HG03565 (cell line): ENCODE measurements around the gene KRT6B.
"Not testable (repeated sequence)": the region's sequence is repeated elsewhere in the genome, so short reads cannot be mapped to it uniquely, and the experiment has no call there.

Experiments
- ATAC-seq: cut with Tn5 transposase; IDR thresholded peaks from one replicate; pipeline ENCODE4 v1.9.1; 2021; ENCODE audit warnings: mild to moderate bottlenecking, moderate library complexity; ENCODE audit not compliant: unreplicated experiment

The KRT6B gene

DNA sequence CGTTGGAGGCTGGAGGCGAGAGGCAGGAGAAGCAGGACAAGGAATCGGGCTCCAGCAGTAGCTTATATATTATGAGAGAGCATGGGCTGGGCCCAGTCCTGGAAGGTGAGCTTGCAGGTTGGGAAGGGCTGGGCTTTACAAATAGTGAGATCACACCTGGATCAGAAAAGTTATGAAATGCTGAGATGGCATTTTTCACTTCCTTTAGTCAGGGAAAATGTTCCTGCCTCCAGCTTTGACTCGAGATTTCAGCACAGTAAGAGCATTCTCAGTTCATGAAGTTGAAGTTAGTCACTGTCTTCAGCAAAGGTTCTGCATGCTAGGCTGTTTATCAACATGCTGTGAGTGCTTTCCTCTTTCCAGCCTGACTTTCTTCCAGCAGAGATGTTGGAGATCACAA lies 21.8 kb upstream of the KRT6B start, which contains the start of gene KRT6C:
Gene KRT6C (minus strand): TSS at position 38 of the 400 bp plus-strand sequence. CDS start 68 bp downstream, outside the sequence.
- no peak for ATAC-seq

DNA sequence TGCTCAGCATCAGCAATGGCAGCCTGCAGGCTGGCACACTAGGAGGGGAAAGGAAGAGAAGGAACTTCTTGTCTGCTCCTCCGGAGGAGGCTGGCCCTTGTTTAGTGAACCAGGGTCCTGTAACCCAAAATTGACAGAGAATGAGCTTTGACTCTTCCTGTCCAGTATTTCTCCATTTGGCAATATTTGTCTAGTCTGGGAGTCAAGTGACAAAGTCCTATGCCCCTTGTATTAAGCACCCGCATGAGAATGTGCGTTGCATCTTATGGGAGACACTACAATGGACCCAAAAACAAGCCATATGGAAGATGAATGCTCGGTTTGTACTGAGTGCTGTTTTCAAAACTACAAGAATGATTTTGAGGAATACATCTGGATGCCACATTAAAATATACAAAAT lies 17.9 kb upstream of the KRT6B start:
- no peak for ATAC-seq

DNA sequence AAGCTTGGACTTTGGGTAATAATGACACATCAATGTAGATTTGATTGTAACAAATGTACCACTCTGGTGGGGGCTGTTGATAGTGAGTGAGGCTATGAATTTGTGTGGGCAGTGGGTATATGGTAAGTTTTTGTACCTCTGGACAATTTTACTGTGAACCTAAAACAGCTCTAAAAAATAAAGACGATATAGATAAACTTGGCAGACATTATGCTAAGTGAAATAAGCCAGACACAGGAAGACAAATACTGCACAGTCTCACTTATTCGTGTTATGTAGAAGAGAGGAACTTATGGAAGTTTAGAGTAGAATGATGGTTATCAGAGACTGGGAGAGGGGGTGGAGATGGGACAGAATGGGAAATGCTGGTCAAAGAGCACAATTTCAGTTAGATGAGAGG lies 13.0 kb upstream of the KRT6B start:
- no peak for ATAC-seq

DNA sequence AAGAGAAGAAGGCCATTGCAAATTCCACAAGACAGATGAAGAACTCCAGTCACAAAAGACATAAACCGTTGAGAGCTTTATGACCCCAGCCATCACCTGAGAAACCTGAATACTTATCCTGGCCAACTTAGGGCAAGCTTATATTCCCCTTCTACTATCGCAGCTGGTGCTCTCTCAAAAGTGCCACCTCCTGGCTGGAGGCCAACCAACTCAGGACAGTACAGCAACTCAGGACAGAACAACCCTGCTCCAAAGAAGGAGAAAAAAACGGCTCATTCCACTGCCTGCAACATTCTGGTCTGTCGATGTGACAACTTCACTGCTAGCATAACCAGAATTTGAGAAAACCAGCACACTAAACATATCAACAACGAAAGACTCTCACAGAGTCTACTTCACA lies 9.7 kb upstream of the KRT6B start:
- no peak for ATAC-seq

DNA sequence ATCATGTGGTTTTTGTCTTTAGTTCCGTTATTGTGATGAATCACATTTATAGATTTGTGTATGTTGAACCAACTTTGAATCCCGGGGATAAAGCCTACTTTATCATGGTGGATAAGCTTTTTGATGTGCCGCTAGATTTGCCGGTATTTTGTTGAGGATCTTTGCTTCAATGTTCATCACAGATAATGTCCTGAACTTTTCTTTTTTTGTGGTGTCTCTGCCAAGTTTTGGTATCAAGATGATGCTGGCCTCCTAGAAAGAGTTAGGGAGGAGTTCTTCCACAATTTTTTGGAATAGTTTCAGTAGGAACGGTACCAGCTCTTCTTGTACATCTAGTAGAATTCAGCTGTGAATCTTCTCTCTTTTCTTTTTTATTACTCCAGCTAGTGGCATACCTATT lies 6.9 kb upstream of the KRT6B start:
- ATAC-seq = no peak

DNA sequence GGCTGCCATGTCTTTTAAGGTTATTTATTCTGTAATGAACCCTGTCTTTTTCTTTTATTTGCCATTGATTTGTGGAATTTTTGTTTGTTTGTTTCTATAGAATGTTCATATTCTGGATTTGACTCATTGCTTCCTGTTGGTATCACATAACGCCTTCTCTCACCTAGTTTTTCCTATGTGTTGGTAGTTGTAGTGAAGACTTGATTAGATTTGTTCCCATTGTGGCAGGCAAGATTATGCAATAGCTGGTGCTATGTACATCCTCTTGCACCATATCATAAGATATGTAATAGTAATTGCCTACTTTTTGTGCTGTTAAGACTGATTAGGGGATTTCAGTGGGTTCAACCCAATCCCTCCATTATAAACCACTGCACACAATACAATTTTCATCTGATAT lies 3.9 kb upstream of the KRT6B start:
- ATAC-seq = no peak

DNA sequence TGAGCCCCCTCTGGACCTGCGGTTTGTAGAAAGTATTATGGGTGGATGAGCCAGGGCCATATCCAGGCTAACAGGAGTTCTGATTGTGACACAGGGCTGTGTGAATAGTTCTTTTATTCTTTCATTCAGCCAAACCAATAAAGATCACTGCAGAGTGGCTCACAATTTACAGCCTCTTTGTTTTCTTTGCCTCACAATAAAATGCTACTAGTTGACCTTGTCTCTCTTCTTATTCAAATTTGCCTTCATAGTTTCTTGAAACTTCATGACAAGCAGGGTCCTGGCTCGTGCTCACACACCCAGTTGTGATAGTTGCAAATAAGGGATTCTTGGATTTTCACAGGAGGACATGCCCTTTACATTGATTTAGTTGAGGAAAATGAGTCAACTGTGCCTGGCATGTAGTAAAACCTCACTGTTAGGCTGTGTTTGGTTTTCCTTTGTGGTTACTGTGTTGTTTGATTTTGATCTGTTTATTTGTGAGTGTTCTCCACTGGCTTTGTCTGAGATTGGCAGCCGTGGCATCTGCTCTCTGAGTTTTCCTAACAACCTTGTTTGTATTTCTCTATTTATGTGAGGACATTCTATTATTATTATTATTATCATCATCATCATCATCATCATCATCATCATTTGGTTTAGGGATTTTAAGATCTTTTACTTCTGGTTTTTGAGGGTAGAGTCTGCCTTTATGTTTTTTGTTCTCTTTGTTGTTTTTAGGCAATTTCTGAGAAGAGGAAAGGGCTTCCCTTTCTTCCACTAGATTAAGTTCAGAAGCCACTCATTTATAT lies 2.7 kb upstream of the KRT6B start:
- no peak for ATAC-seq

DNA sequence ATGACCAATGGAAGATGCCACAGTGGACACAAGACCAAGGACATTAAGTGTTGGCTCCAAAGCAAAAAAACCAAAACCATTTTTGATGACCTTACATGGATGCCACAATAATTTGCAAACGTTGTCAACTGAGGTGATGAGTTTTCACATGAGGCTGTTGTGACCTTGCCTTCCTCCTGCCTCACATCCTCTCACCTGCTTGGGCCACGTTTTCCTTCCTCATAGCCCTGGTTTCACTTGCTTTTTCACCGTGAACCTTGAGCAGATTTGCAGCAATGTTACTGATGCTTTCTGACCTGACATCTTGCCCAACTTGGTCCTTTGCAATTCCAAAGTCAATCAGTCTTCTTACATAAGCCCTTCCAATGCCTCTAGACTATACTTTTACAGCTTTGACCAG lies 3.7 kb downstream of the KRT6B start:
- ATAC-seq = no peak

DNA sequence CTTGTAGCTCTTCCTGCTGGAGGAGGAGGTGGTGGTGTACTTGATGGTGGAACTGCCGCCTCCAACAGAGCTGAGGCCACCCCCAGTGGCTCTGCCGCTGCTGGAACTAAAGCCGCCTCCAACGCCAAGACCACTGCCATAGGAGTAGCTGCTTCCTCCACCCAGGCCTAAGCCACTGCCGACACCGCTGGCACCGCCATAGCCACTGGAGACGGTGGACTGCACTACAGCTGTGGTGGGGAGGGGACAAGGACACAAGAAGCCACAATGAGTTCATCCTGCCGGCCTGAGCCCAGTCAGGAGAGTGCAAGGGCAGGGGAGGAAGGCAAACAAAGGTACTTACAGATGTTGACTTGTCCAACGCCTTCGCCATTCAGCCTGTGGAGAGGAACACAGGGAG lies 4.8 kb downstream of the KRT6B start:
- not testable (repeated sequence) for ATAC-seq

DNA sequence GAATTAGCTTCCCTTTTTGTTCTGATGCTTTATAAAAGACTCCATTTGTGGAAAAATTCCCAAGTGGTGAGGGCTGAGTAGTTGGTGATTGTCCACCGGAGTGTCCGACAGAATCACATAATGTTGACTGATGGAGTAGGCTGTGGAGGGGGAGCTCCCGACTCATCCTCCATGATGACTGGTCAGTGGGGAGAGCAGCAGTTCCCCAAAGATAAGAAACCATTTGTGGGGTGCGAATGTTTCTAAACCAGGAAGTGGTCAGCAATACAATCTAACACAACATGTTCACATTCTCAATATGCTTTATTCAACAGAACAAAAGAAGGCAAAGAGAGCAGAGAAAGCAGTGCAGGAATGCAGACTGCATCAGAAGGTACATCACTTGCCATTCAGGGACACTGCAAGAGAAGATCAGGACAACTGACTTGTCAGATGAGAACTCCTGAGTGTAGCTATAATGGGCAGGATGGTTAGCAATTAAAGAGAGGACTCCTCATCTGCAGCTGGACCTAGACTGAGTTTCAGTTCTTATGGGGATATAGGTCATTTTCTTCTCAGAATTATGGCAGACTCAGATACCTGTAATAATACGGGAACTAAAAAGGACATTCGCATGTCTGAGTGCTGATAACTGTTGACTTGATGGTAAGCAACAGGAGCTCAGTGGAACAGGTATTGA lies 5.4 kb downstream of the KRT6B start:
- ATAC-seq = no peak

DNA sequence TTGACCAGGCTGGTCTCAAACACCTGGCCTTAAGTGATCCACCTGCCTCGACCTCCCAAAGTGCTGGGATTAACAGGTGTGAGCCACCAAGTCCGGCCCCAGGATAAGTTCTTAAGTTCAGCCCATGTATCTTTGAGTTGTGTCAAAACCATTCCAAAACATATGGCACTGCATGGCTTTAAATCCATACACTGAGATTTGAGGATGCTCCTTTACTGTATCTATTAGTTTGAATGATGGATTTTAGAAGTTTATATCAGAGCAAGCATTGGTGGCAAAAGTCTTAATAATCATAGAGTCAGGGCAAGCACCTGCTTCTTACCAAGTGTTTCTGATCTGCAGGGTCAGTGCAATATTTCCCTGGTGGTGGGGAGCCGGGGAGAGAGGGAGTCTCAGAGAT lies 6.1 kb downstream of the KRT6B start:
- no peak for ATAC-seq

DNA sequence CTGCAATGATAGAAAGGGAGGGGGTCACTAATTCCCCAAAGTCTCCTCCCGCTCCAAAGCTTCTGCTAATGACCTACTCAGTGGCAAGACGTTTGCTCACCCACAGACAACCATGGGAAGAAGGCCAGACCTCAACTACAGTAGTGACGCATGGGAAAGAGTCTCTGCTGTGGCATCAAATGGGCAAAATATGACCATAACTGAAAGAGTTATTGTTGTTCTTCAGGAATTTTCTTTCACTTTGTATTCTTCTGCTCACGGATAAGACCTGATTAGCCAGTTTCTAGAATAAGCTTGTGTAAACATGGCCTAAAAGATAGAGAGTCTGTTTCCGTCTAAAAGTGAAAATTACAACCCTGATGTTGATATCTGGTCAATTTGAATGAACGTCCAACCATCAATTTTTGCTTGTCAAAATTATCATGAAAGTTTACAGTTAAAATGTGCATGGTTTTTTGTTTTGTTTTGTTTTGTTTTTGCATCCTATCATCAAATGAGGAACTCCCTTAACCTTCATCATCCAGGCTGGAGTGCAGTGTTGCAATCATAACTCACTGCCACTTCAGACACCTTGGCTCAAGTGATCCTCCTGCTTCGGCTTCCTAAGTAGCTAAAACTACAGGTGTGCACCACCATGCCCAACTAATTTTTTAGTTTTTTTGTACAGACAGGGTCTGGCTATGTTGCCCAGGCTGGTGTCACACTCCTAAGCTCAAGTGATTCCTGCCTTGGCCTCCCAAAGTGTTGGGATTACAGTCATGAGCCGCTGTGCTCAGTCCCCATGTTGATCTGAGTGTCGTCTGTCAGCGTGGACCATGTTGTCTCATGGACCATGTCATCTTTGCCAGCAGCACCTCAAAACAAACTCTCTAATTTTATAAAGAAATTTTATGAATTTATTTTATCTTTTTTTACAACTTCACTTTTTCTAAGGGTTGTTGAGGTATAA lies 7.0 kb downstream of the KRT6B start:
- no peak for ATAC-seq

DNA sequence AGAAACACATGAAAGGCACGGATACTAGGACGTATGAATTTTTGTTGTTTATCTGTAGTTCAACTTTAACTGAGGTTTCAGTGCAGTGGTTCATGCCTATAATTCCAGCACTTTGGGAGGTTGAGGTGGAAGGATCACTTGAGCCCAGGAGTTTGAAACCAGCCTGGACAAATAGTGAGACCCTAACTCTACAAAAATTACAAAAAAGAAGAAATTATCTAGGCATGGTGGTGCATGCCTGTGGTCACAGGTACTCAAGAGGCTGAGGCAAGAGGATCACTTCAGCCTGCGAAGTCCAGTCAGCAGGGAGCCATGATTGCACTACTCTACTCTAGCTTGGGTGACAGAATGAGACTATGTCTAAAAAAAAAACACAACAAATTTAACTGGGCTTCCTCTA lies 8.0 kb downstream of the KRT6B start:
- ATAC-seq = no peak

DNA sequence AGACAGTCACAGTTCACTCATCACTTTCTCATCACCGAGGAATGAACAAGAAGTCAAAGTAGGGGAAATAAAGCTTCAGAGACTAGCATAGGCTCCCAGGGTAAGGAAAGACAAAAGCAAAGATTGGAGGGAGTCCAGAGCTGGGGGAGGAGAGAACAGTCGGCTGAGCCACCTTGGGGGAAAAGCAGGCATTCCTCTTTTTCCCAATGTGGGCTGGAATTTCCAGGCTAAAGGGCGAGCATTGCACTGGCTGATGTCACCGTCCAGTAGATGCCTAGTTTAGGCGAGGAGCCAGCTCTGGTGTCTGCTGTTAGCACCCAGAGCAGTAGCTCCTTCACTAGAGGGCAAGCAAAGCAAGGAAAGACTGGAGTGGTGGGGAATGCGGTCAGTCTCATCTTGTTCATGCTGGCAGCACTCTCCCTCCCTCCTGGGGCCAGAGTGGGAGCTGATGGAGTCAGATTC lies 9.3 kb downstream of the KRT6B start:
- ATAC-seq = no peak

DNA sequence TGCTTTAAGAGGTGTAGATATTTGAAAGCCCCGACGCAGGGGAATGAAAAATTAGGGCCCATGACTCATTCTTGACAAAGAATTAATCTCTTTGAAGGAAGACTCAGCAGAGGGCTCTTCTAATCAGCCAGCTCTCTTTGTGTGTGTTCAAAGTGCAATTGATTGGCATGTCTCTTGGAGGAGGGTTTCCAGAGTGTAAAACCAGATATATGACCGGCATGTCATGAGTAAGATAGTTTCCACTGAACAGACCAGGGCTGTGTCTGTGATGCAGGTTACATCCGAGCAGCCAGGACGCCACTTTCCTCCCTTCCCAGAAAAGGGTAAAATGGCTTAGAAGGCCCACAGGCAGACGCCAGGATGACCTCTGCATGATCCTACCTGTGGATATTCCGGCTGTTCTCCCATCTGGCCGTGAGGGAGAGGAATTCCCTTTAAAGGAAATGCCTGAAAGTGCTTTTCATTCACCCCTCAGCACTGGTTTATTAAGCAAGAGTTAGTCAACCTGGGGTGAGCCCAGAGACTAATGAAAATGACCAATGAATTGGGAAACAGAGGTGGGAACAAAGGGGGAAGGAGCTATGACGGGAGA lies 10.5 kb downstream of the KRT6B start:
- ATAC-seq = no peak

DNA sequence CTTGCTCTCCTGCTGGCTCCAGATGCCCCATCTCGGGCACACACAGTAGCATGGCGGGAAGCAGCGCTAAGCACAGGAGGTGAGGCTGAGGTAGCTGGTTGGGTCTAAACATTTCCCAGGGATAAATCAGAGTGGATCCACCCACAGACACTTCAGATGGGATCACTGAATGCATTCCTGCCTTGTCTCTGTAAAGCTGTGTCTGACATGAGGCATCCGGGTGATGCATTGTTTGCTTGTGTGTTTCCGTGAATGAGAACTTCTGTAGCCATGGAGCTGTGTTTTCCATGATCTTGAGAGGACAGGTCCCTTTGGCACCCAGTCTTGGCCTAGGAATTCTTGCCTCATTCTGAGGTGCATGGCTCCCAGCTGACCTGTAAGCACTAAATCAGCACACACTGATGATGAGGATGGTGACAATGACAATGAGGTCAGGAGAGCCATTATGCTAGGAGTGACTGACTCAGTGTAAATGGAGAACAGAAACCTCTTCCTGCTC lies 11.1 kb downstream of the KRT6B start:
- ATAC-seq = no peak

DNA sequence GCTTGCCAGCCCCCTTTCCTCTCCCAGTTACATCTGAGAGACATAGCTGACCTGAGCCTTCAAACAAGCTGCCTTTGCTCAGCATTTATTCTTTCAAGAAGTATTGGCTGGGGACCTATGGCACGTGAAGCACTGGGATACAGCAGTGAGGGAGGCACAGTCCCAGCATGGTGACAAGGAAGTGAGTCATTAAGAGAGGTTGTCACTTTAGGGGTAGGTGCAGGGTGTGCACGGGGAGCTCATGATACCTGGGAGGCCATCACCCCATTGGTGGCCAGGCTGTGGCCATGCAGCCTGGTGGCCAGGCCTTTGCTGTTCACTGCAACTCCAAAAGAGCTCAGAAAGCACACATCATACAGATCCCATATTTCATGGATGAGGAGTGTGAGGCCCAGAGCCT lies 12.1 kb downstream of the KRT6B start:
- ATAC-seq = no peak

DNA sequence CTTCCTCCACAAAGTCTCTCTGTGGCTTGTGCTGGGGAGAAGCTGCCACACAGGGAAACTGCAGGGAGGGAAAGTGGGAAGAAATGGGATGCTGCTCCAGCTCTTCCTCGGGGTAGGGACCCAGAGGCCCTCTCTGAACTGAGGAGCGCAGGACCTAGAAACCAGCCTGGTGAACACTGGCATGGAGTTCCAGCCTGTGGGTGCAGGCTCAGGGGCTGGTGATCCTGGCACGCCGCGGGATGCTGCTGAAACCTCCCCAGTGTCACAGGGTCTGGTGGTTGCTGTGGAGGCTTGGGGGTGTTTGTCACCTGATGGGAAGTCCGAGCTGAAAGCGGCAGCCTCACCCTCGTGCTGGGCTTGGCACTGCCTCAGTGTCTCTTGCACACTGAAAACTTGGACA lies 12.5 kb downstream of the KRT6B start:
- ATAC-seq = no peak

DNA sequence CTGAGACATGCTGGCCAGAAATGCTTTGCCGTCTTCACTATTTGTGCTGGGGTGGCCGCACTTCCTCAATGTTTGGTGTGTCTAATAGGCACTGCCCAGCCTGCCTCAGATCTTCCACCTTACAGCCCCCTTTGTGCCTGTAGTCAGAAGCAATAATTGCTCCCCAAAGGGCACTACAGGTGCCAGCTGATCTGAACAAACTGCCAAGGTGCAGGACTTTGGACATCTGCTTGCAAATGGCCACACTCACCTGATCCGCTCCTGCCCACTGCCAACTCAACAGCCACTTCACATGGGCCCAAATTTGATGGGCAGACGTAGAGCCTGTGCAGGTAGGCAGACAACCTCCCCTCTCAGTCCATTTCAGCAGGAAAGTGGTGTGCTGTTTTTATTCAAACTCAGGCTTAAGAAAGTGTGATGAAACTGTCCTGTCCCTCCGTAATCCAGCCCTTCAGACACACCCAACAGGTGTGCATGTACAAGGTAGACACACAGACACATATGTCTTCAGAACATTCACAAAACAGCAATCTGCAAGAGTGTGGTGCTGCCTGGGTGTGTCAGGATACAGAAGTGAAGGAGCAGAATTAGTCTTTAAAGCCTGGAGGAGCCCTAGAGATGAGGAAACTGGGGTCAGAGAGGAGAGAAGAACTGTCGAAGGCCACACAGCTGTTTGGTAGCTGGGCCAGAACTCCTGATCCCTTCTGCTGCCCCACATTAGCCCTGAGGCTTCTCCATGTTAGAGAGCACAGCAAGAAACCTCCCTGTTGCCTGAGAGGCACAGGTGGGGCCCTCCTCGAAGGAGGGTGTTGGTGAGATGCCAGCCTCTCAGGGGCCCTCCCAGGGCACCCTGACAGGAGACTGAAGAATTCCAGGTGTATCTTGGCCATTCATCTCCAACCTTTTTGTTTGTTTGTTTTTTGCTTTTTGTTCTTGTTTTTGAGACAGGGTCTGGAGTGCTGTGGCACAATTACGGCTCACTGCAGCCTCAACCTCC lies 13.3 kb downstream of the KRT6B start:
- no peak for ATAC-seq

DNA sequence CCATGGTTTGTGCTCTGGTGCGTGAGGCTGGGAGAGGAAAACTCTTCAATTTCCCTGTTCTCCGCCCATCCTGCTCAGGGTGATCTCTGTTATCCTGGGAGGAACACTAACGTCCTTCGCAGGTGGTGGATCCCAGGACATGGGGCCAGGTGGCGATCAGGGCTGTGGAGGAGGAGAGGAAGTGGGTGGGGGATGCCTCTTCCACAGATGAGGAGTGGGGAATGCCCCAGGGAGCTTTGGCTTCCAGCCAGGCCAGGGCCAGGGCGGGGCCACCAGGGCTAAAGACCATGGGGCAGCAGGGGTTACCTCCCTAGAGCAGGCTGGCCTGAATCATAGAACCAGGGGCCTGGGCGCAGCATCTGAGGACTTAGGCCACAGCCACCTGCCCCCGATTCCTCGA lies 14.4 kb downstream of the KRT6B start:
- no peak for ATAC-seq
